ENCODE results near the gene DOCK7. TPM values are rescaled to one million over a fixed set of nuclear protein-coding genes. Genes with fewer than 3 reads are reported as not detected.

DOCK7 gene
- total and polyA plus RNA-seq, 4 donors, result 5.6 to 35.1 (median 21.7) TPM

- Histone ChIP-seq H3K9ac (ENCODE audit: low read depth in 1 of 2, low read length in 2 of 2) (no peak overlapping the region), H3K27me3 (ENCODE audit: control insufficient read depth in 4 of 4, insufficient read depth in 4 of 4, low read length in 3 of 4) (no peaks in the 10 kb centered on the region), H3K9me3 (ENCODE audit: control insufficient read depth in 4 of 4, low read length in 3 of 4) (no peaks in the 10 kb centered on the region), H3K4me3 (ENCODE audit: low read depth in 1 of 3, low read length in 3 of 3) (no peak overlapping the region), H3K36me3 (ENCODE audit: control insufficient read depth in 4 of 4, insufficient read depth in 3 of 4, low read depth in 1 of 4, low read length in 3 of 4) (peaks cover 0 to 2% (median 0%) of the 10 kb centered on the region in 4 donors), H3K27ac (ENCODE audit: low read depth in 1 of 2, low read length in 2 of 2) (no peak overlapping the region), H3K4me1 (ENCODE audit: control insufficient read depth in 4 of 4, insufficient read depth in 4 of 4, low read length in 3 of 4) (peaks cover 3 to 16% (median 4%) of the 10 kb centered on the region in 4 donors)
- TF ChIP-seq FOXA2 (IDR thresholded peaks at IDR 0.05) (no peak), JUND (IDR thresholded peaks at IDR 0.05) (no peak), EGR1 (IDR thresholded peaks at IDR 0.05; ENCODE audit: low read depth in 2 of 2) (peak in 1 of 2 donors; percentile 21), REST (IDR thresholded peaks at IDR 0.05) (no peak), HNF4G (IDR thresholded peaks at IDR 0.05) (no peak), HNF4A (conservative IDR thresholded peaks at IDR 0.05) (peak; percentile 59 to 60), MAX (IDR thresholded peaks at IDR 0.05) (peak; percentile 23), ZBTB33 (IDR thresholded peaks at IDR 0.05) (no peak), YY1 (IDR thresholded peaks at IDR 0.05) (peak; percentile 49), SP1 (IDR thresholded peaks at IDR 0.05) (peak; percentile 33), RXRA (IDR thresholded peaks at IDR 0.05) (peak in 1 of 2 donors; percentile 8), CTCF (IDR thresholded peaks at IDR 0.05; ENCODE audit: low read depth, low read length, missing input control) (no peak), RAD21 (IDR thresholded peaks at IDR 0.05) (no peak), ATF3 (IDR thresholded peaks at IDR 0.05) (no peak)
- no peak for DNase-seq (ENCODE audit: low spot score)
- 31% methylated on average over 2 of the region's 2 CpGs for WGBS
Measured at GRCh38 chr1:62523860-62524259, 164.3 kb downstream of the DOCK7 start.

GRCh38 chr1:62516600-62516999 lies 171.6 kb downstream of the DOCK7 start:
- H3K4me1 ChIP-seq (ENCODE audit: control insufficient read depth in 4 of 4, insufficient read depth in 4 of 4, low read length in 3 of 4), result peaks cover 0 to 12% (median 4%) of the 10 kb centered on the region in 4 donors
- H3K4me3 ChIP-seq (ENCODE audit: low read depth in 1 of 3, low read length in 3 of 3), result no peak overlapping the region
- no peak overlapping the region for H3K9ac ChIP-seq (ENCODE audit: low read depth in 1 of 2, low read length in 2 of 2)
- no peaks in the 10 kb centered on the region for H3K9me3 ChIP-seq (ENCODE audit: control insufficient read depth in 4 of 4, low read length in 3 of 4)
- 75% methylated on average over 2 of the region's 2 CpGs for whole genome bisulfite sequencing
- DNase-seq (ENCODE audit: low spot score), result no peak
- H3K27me3 ChIP-seq (ENCODE audit: control insufficient read depth in 4 of 4, insufficient read depth in 4 of 4, low read length in 3 of 4), result no peaks in the 10 kb centered on the region
- H3K36me3 ChIP-seq (ENCODE audit: control insufficient read depth in 4 of 4, insufficient read depth in 3 of 4, low read depth in 1 of 4, low read length in 3 of 4), result peaks cover 0 to 2% (median 0%) of the 10 kb centered on the region in 4 donors
- no peak overlapping the region for H3K27ac ChIP-seq (ENCODE audit: low read depth in 1 of 2, low read length in 2 of 2)
- TF ChIP-seq EGR1 (IDR thresholded peaks at IDR 0.05; ENCODE audit: low read depth in 2 of 2) (no peak), HNF4A (conservative IDR thresholded peaks at IDR 0.05) (no peak), RXRA (IDR thresholded peaks at IDR 0.05) (no peak), YY1 (IDR thresholded peaks at IDR 0.05) (no peak), TAF1 (conservative IDR thresholded peaks at IDR 0.05) (no peak), ATF3 (IDR thresholded peaks at IDR 0.05) (no peak), REST (IDR thresholded peaks at IDR 0.05) (no peak), CTCF (IDR thresholded peaks at IDR 0.05; ENCODE audit: low read depth, low read length, missing input control) (no peak), HNF4G (IDR thresholded peaks at IDR 0.05) (no peak), FOXA2 (IDR thresholded peaks at IDR 0.05) (no peak), NR2F2 (IDR thresholded peaks at IDR 0.05) (no peak), RAD21 (IDR thresholded peaks at IDR 0.05) (no peak), GABPA (IDR thresholded peaks at IDR 0.05 in 1 of 2, conservative IDR thresholded peaks at IDR 0.05 in 1 of 2) (no peak)

Measured in liver (tissue), 9 donors.